Kidney glomerular epithelial cell (primary cell): ENCODE measurements around the gene SRP68.

Experiments used
- DNase-seq: peaks from one replicate; lab custom pipeline; 2025; lab: John Stamatoyannopoulos, UW

The SRP68 gene

DNA sequence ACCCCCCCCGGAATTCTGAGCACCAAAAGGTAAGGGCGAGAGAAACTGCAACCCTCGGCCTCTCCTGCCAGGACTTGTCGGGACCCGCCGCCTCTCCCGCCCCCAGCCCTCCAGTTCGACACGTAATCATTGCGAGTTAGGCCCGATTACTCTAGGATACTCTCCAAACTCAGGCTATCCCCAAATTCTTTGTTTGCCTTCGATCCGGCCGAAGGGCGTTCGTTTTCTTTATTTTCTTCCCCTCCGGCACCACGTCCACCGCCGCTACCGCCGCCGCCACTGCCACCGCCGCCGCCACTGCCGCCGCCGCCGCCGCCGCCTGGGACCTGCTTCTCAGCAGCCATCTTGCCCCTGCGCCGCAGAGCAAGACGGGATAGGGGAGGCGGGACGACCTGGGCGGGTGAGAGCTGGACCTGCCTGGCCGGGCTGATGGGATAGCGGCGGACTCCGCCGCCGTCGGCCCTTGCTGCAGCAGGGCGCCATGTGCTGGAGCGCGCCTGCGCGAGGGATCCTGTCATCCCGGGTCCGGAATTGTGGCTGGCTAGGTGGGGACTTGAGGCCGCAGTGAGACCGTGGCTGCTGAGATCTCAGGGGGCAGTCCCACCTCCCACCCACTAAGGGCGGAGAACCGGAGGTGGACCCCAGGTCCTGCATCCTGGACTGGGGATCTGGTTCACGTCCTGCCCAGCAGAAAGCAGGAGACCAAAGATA is at the start of gene SRP68:
SRP68 (minus strand) TSS at position 370 of the 711 bp plus-strand sequence; CDS start at position 344, 26 bp downstream.
- DNase-seq, result peak; percentile 69

DNA sequence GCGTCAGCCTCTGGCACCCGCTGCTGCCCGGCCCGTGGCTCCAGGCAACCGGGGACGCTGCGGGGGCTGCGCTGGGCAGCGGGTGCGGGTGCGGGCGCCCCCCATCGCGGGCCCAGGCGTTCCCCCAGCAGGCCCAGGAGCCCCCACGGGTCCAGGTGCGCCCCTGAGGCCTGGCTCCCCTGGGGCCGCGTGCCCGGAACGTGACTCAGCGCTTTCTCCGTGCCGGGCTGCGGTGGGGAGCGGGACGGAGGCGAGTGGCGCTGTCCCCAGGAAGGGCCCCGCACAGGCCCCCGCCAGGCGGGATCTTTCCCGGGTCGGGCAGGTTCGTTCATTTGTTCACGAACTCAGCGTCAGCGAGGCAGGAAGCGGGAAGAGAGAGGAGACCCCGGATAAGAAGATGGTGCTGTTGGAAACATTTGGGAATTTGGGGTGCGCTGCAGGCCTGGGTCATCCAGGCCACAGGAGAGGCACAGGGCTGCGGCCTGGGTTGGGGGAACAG is 49.7 kb upstream of the SRP68 start:
- no peak for DNase-seq

- DNase-seq, result no peak
Measured at GRCh38 chr17:76120658-76121008, 48.3 kb upstream of the SRP68 start.

DNA sequence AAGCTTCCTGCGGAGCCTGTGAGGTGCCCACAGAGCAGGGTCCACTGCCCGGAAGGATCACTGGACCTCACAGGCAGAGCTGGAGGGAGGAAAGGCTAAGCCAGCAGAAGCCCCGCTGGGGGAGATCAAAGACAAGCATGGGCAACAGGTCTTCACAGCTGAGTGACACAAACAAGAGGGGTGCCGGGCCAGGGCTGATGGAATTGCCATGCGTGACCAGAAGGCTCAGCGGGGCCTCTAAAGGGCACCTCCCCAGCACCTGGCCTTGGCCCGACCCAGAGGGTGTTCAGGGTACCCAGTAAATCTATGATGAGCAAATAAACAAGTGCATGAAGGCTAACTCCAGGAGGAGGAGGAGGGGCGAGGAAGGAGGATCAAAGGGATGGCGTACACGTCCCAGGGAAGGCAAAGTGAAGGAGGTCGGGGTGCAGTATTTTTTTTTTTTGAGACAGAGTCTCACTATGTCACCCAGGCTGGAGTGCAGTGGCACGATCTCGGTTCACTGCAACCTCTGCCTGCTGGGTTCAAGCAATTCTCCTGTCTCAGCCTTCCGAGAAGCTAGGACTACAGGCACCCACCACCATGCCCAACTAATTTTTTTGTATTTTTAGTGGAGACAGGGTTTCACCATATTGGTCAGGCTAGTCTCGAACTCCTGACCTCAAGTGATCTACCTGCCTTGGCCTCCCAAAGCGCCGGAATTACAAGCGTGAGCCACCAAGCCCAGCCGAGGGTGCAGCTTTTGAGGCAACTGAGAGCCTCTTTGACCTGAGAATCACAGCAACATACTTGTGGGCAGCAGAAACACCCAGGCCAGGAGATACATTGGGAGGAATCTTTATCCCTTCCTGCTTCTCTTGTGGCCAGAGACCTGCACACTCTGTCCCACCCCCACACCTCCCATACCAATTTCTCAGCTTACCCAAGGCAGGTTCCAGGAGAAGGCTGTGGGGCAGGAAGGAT is 47.4 kb upstream of the SRP68 start:
- no peak for DNase-seq

- no peak for DNase-seq
Measured at GRCh38 chr17:76115138-76115754, 42.9 kb upstream of the SRP68 start.

DNA sequence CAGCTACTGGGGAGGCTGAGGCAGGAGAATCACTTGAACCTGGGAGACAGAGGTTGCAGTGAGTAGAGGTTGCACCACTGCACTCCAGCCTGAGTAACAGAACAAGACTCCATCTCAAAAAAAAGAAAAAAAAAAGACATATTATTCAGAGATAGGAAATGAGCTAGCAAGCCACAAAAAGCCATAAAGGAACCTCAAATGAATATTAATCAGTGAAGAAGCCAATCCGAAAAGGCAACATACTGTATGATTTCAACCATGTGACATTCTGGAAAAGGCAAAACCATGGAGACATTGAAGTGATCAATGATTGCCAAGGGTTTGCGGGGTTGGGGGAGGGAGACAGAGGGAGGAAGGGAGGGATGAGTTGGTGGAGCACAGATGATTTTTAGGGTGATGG is 39.6 kb upstream of the SRP68 start:
- DNase-seq, result no peak

DNA sequence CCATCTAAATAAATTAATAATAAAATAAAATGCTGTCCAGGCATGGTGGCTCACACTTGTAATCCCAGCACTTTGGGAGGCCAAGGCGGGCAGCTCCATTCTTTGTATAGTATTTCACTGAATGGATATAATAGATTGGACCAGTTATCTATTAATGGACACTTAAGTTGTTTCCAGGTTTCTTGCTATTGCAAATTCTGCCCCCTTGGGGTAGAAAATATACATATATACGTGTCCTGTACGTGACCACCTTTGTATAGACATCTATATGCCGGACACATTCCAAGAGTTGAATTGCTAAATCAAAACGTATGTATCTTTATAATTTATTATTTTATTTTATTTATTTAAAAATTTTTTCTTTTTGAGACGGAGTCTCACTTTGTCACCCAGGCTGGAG is 35.2 kb upstream of the SRP68 start:
- DNase-seq, result no peak

DNA sequence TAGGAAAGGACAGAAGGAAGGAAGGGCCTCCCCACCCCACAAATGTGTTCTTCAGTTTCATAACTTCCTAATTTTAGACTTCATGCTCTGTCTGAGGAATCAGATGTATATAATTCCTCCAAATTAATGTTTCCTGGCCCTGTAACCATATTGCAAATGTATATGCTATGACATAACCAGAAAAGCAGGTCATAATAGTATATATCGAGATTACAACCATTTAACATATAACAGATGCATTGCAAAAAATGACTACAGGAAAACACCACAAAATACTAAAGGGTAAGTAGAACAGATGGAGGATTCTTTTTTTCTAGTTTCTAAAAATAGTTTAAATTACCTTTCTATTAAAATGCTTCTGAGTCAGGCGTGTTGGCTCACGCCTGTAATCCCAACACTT is 34.4 kb upstream of the SRP68 start:
- no peak for DNase-seq

GRCh38 chr17:76104896-76105231 is 32.5 kb upstream of the SRP68 start:
- no peak for DNase-seq

DNA sequence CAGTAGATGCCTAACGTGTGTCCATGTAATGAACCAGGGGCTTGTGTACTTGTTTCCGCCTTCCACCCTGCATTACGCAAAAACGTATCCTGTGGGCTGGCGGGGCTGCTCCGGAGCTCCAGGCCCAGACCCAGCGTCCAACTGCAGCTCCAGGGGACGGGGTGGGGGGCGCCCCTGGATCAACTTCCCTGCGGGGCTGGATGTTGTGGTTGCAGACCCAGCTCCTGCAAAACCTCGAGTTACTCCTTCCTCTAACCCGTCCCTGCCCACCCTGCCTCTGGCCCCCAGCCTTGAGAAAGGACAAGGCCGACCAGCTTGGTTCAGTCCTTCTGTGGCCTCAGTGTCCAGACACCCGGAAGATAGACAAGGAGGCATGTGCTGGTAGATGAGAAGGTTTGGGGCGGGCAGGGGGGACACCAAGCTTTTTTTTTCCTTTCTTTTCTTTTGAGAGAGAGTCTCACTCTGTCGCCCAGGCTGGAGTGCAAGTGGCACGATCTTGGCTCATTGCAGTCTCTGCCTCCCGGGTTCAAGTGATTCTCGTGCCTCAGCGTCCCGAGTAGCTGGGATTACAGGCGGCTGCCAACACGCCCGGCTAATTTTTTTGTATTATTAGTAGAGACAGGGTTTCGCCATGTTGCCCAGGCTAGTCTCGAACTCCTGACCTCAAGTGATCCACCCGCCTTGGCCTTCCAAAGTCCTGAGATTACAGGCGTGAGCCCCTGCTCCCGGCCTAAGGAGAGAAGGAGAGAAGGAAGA is 32.0 kb upstream of the SRP68 start:
- DNase-seq, result no peak

- DNase-seq, result peak; percentile 85
Measured at GRCh38 chr17:76103274-76104139, 31.2 kb upstream of the SRP68 start, which contains the start of gene EXOC7. TSS of gene EXOC7 (minus strand) at chr17:76103787. CDS start at chr17:76103692, 95 bp downstream.

DNA sequence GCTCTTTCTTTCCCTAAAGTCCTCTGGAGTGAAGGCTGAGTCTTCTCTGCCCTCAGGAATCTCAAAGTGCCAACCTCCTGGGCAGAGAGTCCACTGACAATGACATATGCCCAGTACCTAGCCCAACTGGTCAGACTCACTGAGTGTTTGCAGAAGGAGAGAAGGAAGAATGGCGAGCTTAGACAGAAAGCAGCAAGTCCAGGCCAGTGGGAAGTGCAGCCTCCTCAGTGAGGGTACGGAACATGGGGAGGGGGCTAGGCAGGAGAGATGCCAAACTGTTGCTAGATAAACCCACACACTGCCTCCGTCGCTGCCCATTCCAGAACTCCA is 30.6 kb upstream of the SRP68 start:
- no peak for DNase-seq

DNA sequence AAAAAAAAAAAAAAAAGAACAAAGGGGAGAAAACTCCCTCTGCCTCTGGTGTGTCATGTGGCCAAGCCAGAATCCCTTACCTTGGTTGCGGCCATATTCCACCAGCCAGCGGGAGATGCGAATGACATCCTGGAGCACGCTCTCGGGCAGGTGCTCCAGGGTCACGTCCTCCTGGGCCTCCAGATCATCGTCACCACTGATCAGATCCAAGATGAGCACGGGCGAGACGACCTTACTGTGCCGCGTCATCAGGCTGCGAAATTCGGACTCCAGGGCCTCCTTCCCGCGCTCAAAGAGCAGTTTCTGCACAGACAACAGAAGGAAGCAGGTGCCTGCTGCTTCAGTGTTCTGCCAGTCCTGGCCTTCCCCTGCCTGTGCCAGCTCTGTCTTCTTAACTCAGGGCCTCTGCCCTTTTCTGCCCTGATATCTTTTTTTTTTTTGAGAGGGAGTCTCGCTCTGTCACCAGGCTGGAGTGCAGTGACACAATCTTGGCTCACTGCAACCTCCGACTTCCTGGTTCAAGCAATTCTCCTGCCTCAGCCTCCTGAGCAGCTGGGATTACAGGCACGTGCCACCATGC is 25.5 kb upstream of the SRP68 start:
- no peak for DNase-seq

DNA sequence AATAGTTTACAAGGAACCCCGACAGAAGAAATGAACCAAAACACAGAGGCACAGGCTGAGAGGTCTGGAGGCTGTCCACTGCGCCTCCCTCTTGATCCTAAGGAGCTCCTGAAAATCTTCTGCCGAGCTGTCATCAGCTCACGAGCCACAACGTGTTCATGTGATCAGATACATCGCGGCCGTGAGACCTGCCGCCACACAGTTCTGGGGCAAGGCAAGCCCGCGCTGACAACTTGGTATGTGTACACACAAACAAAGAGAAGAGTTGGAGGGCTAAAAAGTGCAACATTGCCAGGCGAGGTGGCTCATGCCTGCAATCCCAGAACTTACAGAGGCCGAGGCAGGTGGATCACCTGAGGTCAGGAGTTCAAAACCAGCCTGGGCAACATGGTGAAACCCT is 23.6 kb upstream of the SRP68 start:
- DNase-seq, result no peak

DNA sequence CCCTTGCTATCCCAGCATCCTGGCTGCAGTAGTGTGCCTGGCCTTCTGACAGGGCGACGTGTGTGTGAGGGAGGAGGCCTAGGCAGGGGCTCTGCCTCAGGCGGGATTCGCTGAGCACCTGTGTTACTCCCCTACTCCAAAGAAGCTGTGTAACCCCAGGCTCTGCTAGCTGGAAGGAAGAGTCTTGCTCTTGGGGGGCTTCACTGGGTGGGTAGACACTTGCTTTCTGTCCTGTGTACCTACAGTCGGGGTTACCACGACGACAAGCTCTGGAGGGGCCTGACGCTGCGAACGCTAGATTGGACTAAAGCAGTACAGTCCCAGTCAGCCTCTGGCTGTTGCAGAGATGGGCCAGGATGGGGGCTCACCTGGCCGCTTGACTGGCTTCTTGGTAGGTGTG is 21.7 kb upstream of the SRP68 start:
- DNase-seq, result no peak

DNA sequence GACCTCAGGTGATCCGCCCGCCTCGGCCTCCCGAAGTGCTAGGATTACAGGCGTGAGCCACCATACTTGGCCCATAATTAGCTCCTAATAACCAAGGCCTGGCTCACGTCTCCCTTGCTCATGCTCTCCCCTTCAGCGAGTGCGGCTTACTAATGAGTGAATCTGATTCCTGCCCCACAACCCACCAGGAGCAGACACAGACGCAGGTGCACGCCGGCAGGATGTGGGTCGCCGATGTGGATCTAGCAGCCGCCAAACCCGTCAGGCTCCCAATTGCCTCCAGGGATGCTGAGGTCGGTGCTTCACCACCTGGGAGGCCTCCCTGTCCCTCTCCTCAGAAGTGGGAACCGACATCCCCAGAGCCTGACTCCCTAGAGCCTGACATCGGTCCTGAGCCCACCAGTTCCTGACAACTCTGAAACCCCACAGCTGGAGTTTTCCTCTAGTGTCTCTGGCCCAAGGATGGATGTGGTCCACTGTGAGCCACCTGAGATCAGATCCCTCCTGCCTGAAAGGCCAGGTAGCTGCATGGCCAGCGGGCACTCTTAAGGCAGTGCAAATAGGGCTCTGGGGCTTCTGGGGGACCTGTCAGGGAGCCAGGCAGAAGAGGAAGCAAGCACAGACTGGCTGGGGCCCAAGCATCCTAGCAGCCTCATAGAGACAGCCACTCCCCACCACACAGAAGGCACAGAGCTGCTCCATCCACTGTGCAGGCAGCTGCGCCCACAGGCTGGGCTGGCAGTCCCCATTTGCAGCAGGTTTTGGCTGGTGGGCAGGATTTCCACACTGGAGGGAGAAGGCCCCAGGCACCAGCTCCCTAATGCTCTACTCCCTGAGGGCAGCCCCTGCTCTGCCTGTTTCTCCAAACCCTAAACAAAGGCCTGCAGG is 20.5 kb upstream of the SRP68 start:
- DNase-seq, result no peak

DNA sequence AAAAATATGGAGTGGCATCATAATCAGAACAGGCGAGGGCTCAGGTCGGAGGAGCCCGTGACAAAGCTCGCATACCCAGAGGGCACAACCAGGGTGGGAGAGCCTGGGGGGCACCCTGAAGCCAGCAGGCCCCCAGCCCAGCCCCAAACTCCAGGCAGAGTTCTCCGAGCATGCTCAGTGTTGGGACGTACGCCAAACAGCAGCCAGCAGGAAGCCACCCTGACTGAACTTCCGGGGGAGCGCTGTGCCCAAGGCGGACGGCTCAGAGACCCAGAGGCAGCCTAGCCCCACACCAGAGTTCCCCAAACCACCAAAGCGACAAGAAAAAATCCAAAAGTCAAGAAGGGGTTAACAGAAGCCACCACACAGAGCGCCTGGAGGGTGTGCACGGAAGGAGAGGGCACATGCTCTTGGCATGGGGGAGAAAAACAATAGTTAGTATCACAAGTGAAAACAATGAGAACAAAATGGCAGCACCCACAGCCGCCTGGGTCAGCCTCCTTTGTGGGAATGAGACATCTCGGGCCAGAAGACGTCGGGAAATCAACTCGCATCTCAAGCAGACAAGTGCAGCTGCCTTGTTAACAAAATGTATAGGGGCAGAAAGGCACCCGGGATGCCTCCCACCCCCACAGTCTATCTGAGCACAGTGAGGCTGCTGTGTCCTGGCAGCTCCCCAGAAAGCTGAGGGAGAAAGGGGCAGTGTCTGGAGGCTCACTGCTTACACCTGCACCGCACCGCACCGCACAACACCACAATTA is 19.4 kb upstream of the SRP68 start:
- DNase-seq, result no peak

GRCh38 chr17:76090517-76091129 is 18.3 kb upstream of the SRP68 start:
- DNase-seq, result no peak
